ENCODE measurements around the gene M6PR.
A peak's percentile ranks its signal among the peaks of the same experiment; 100 is the strongest.
"Not testable (repeated sequence)": the region's sequence is repeated elsewhere in the genome, so short reads cannot be mapped to it uniquely, and the experiment has no call there.

M6PR gene

GRCh38 chr12:8950702-8951478 is 1.4 kb upstream of the M6PR start:
- no peak for DNase-seq (ENCODE audit: low read depth, low spot score)

GRCh38 chr12:8950221-8950527 is 729 bp upstream of the M6PR start:
- DNase-seq (ENCODE audit: low read depth, low spot score): no peak

GRCh38 chr12:8948701-8949341 is 624 bp downstream of the M6PR start:
- DNase-seq (ENCODE audit: low read depth, low spot score): no peak

- DNase-seq (ENCODE audit: low read depth, low spot score): no peak
These were observed 1.7 kb downstream of the M6PR start for GRCh38 chr12:8947737-8948136.

GRCh38 chr12:8946733-8947132 is 2.7 kb downstream of the M6PR start:
- DNase-seq (ENCODE audit: low read depth, low spot score): no peak

GRCh38 chr12:8943565-8944186 is 5.8 kb downstream of the M6PR start:
- no peak for DNase-seq (ENCODE audit: low read depth, low spot score)

GRCh38 chr12:8941691-8942478 is 7.6 kb downstream of the M6PR start:
- DNase-seq (ENCODE audit: low read depth, low spot score): no peak

- DNase-seq (ENCODE audit: low read depth, low spot score): not testable (repeated sequence)
These were observed 11.5 kb downstream of the M6PR start for GRCh38 chr12:8937842-8938442.

GRCh38 chr12:8936735-8937134 is 12.7 kb downstream of the M6PR start:
- DNase-seq (ENCODE audit: low read depth, low spot score): no peak

GRCh38 chr12:8934080-8934479 is 15.4 kb downstream of the M6PR start:
- not testable (repeated sequence) for DNase-seq (ENCODE audit: low read depth, low spot score)

GRCh38 chr12:8932464-8932863 is 17.0 kb downstream of the M6PR start:
- DNase-seq (ENCODE audit: low read depth, low spot score): not testable (repeated sequence)

- not testable (repeated sequence) for DNase-seq (ENCODE audit: low read depth, low spot score)
These were observed 18.7 kb downstream of the M6PR start for GRCh38 chr12:8930655-8931323.

GRCh38 chr12:8922544-8922943 is 26.9 kb downstream of the M6PR start:
- DNase-seq (ENCODE audit: low read depth, low spot score): no peak

- DNase-seq (ENCODE audit: low read depth, low spot score): not testable (repeated sequence)
These were observed 29.8 kb downstream of the M6PR start for GRCh38 chr12:8919643-8920042.

GRCh38 chr12:8917751-8918150 is 31.7 kb downstream of the M6PR start:
- no peak for DNase-seq (ENCODE audit: low read depth, low spot score)

GRCh38 chr12:8917031-8917430 is 32.4 kb downstream of the M6PR start:
- no peak for DNase-seq (ENCODE audit: low read depth, low spot score)

- no peak for DNase-seq (ENCODE audit: low read depth, low spot score)
These were observed 33.3 kb downstream of the M6PR start for GRCh38 chr12:8916154-8916553.

- peak; percentile 12 for DNase-seq (ENCODE audit: low read depth, low spot score)
These were observed 34.5 kb downstream of the M6PR start for GRCh38 chr12:8914716-8915526.

GRCh38 chr12:8914033-8914715 is 35.3 kb downstream of the M6PR start, which contains the start of gene PHC1:
Gene PHC1, plus strand, starts transcription at chr12:8914509. Its CDS starts 3,169 bp downstream, at chr12:8917678.
- DNase-seq (ENCODE audit: low read depth, low spot score): peak; percentile 47

GRCh38 chr12:8913702-8914032 is 35.8 kb downstream of the M6PR start:
- DNase-seq (ENCODE audit: low read depth, low spot score): no peak
